T-cell (primary cell): ENCODE measurements around the gene IFITM1. TPM values are rescaled to one million over a fixed set of nuclear protein-coding genes. Genes with fewer than 3 reads are reported as not detected.
A peak's percentile ranks its signal among the peaks of the same experiment; 100 is the strongest.

ENCODE experiments used
- ATAC-seq, 4 experiments: fragments of 200-7000 bp in 3 of 4; fragments of 150-1000 bp in 1 of 4; cut with Tn5 transposase; replicated peaks in 1 of 4; 1 replicate in 3 of 4; 2 replicates in 1 of 4; pipeline ENCODE4 v1.10.0; 2021; ENCODE audit warnings: moderate library complexity in 3 of 4, mild to moderate bottlenecking in 2 of 4, moderate number of reproducible peaks in 1 of 4
- CTCF ChIA-PET, 2 donors: fragments of 300-600 bp; sonication (Branson Sonifier 250); formaldehyde crosslinking; loops; one replicate each; lab custom pipeline; 2022; ENCODE audit warnings: antibody characterized with exemption in 2 of 2; lab: Charles Lee
- POLR2A ChIA-PET, 2 donors: fragments of 300-600 bp; sonication (Branson Sonifier 250); formaldehyde crosslinking; loops; one replicate each; lab custom pipeline; 2022; ENCODE audit warnings: antibody characterized with exemption in 2 of 2; lab: Charles Lee
- DNase-seq, 35 experiments: peaks; one replicate each; pipeline versions ENCODE4 v3.0.0 to v3.0.0-alpha.2; 2013 to 2023
- H3K27ac ChIP-seq: one replicate; pipeline ENCODE4 v1.5.1; 2013; ENCODE audit warnings: low read length
- H3K27me3 ChIP-seq, 2 experiments: replicated peaks in 1 of 2; 1 replicate in 1 of 2; 2 replicates in 1 of 2; pipeline versions ENCODE4 v1.6.1 to v1.7.0; 2013; ENCODE audit warnings: low read length in 1 of 2, mixed read lengths in 1 of 2; ENCODE audit not compliant: control insufficient read depth in 2 of 2, insufficient read depth in 2 of 2; ENCODE audit errors: extremely low read depth in 1 of 2
- H3K36me3 ChIP-seq, 2 donors: 1 replicate in 1 of 2; 2 replicates in 1 of 2; pipeline versions ENCODE4 v1.6.1 to v1.7.0; 2013; ENCODE audit warnings: low read length in 1 of 2; ENCODE audit not compliant: control insufficient read depth in 2 of 2, insufficient read depth in 1 of 2; ENCODE audit errors: extremely low read depth in 1 of 2
- H3K4me1 ChIP-seq, 2 experiments: 1 replicate in 1 of 2; 2 replicates in 1 of 2; pipeline versions ENCODE4 v1.6.1 to v1.7.0; 2013; ENCODE audit warnings: low read length in 2 of 2, mixed read lengths in 1 of 2; ENCODE audit not compliant: insufficient read depth in 2 of 2, control insufficient read depth in 1 of 2; ENCODE audit errors: extremely low read depth in 1 of 2
- H3K4me3 ChIP-seq, 2 donors: 1 replicate in 1 of 2; 2 replicates in 1 of 2; pipeline versions ENCODE4 v1.5.1 to v1.7.0; 2013; ENCODE audit warnings: mild to moderate bottlenecking in 2 of 2, low read length in 1 of 2, moderate library complexity in 1 of 2; ENCODE audit not compliant: control insufficient read depth in 1 of 2; ENCODE audit errors: extremely low read depth in 1 of 2
- H3K9me3 ChIP-seq: 2 replicates; pipeline ENCODE4 v1.7.0; 2013
- H3K27ac Mint-ChIP-seq, 2 donors: one replicate each; pipeline ENCODE4 v1.8.0; 2020 to 2021; ENCODE audit warnings: mild to moderate bottlenecking in 2 of 2, mixed read lengths in 2 of 2
- H3K27me3 Mint-ChIP-seq, 2 donors: one replicate each; pipeline ENCODE4 v1.8.0; 2021 to 2022; ENCODE audit warnings: mixed read lengths in 2 of 2
- H3K36me3 Mint-ChIP-seq: one replicate; pipeline ENCODE4 v1.8.0; 2021; ENCODE audit warnings: mixed read lengths
- H3K4me1 Mint-ChIP-seq, 3 donors: one replicate each; pipeline ENCODE4 v1.8.0; 2020 to 2022; ENCODE audit warnings: mixed read lengths in 3 of 3, mild to moderate bottlenecking in 1 of 3
- H3K4me3 Mint-ChIP-seq, 3 donors: one replicate each; pipeline ENCODE4 v1.8.0; 2020 to 2022; ENCODE audit warnings: mild to moderate bottlenecking in 3 of 3, mixed read lengths in 3 of 3, moderate library complexity in 3 of 3
- H3K9me3 Mint-ChIP-seq, 3 donors: one replicate each; pipeline ENCODE4 v1.8.0; 2020 to 2022; ENCODE audit warnings: mixed read lengths in 3 of 3
- WGBS: methylation state at CpG from one replicate; pipeline ENCODE4 v1.1.5; 2013; ENCODE audit warnings: missing lambda C conversion rate; ENCODE audit not compliant: insufficient coverage; 5-methylcytosine and 5-hydroxymethylcytosine counted together
- total RNA-seq, 35 experiments: library from RNA in 6 of 35; stranded (reverse) in 6 of 35; fragments of 120-200 nt in 1 of 35; gene quantifications; one replicate each; pipeline versions ENCODE4 v1.2.1 to v1.2.4 and lab custom pipeline; 2013 to 2026

The IFITM1 gene
- total RNA-seq, 5 donors from 2014 or later (not counting 1 experiment from before 2014, with no cell fraction given) = 201 to 427 (median 243) TPM

DNA sequence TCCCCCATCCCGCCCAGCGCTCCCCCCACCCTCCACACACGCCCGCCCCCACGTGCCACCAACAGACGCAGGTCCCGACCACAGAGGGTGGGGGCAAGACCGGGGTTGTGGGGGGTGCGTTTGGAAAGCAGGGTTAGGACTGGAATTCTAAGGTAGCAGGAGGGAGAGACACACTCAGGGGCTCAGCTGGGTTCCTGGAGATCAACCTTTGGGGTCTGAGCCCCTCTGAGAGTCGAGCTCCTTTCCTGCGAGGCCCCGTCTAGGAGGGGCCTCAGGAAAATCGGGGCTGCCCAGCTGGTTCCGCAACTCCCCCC lies 24.5 kb upstream of the IFITM1 start:
- H3K4me1 Mint-ChIP-seq = peaks cover 27 to 49% (median 33%) of the 10 kb centered on the region in 3 donors
- H3K9me3 Mint-ChIP-seq = no peaks in the 10 kb centered on the region
- DNase-seq (peak in 23 of 35 experiments; percentile 32 to 68 (median 54)), ATAC-seq (peak; percentile 8 to 33 (median 11))
- no peaks in the 10 kb centered on the region for H3K27me3 Mint-ChIP-seq
- peaks cover 8 to 14% of the 10 kb centered on the region in 2 donors for H3K36me3 ChIP-seq
- no peaks in the 10 kb centered on the region for H3K9me3 ChIP-seq
- H3K27ac ChIP-seq = peak overlapping the region; percentile 55
- peak overlapping the region; percentile 68 to 86 (median 77) for H3K4me3 Mint-ChIP-seq
- 45% methylated on average over 6 of the region's 14 CpGs for WGBS
- CTCF ChIA-PET = interaction anchor here in 1 of 2 donors (0.6 to 3.9 kb wide), 3 partner anchors 39 to 118 kb away, joined by 3 to 17 read pairs (median 3); partner anchors contain the start of gene PSMD13
- H3K27me3 ChIP-seq = peaks cover 0 to 26% of the 10 kb centered on the region in 2 experiments
- H3K36me3 Mint-ChIP-seq = peaks cover 2% of the 10 kb centered on the region
- peaks cover 14 to 62% of the 10 kb centered on the region in 2 experiments for H3K4me1 ChIP-seq
- POLR2A ChIA-PET = interaction anchor here in 1 of 2 donors (0.9 kb wide), 1 partner anchor 21 kb away, joined by 3 read pairs; no protein-coding TSS in a partner anchor
- H3K27ac Mint-ChIP-seq = peak overlapping the region; percentile 67 to 84
- peak overlapping the region; percentile 35 to 57 for H3K4me3 ChIP-seq

DNA sequence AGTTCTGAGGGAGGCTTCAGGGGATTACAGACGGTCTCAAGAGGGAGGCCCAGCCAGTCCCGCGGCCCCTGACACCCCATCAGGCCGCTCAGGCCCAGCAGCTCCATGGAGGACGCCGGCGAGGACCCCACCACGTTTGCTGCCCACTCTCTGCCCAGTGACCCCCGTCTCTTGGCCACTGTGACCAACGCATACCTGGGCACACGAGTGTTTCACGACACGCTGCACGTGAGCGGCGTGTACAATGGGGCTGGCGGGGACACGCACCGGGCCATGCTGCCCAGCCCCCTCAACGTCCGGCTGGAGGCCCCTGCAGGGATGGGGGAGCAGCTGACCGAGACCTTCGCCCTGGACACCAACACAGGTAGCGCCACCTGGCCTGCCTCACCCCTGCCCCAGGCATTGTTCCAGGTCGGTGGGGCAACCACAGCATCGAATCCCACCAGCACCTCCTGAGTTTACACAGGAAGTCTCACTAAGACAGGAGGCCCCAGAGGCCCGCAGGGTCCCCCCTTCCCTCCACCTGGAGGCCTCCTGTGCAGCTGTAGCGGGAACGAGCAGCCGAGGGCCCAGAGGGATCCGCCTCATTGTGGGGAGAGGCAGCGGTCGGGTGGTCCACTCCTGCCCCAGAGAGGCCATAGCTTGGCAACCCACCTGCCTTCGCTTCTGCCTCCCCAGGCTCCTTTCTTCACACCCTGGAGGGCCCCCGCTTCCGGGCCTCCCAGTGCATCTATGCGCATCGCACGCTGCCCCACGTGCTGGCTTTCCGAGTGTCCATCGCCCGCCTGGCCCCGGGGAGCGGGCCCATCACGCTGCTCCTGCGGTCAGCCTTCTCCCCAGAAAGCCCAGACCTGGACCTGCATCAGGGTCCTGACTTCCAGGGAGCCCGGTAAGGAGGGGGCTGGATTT lies 23.9 kb upstream of the IFITM1 start:
- ChIA-PET CTCF (interaction anchor here (0.5 to 3.9 kb wide), 3 partner anchors 11 to 117 kb away, joined by 3 to 17 read pairs (median 4); no protein-coding TSS in a partner anchor), POLR2A (interaction anchor here in 1 of 2 donors (0.5 kb wide), 1 partner anchor 18 kb away, joined by 5 read pairs; the partner anchor contains the start of gene IFITM2)
- H3K9me3 ChIP-seq = no peaks in the 10 kb centered on the region
- DNase-seq = peak in 7 of 35 experiments; percentile 9 to 52 (median 48)
- peak overlapping the region; percentile 68 to 86 (median 77) for H3K4me3 Mint-ChIP-seq
- WGBS = 84% methylated on average over 48 of the region's 48 CpGs
- H3K4me1 Mint-ChIP-seq = peaks cover 27 to 48% (median 33%) of the 10 kb centered on the region in 3 donors
- peak in 3 of 4 experiments; percentile 15 to 25 (median 15) for ATAC-seq
- H3K36me3 ChIP-seq = peaks cover 8 to 14% of the 10 kb centered on the region in 2 donors
- H3K27ac Mint-ChIP-seq = peak overlapping the region; percentile 83 to 84
- peak overlapping the region; percentile 55 for H3K27ac ChIP-seq
- H3K4me1 ChIP-seq = peaks cover 14 to 62% of the 10 kb centered on the region in 2 experiments
- peaks cover 0 to 23% of the 10 kb centered on the region in 2 experiments for H3K27me3 ChIP-seq
- H3K9me3 Mint-ChIP-seq = no peaks in the 10 kb centered on the region
- H3K4me3 ChIP-seq = peak overlapping the region; percentile 35 to 57
- no peaks in the 10 kb centered on the region for H3K27me3 Mint-ChIP-seq
- H3K36me3 Mint-ChIP-seq = peaks cover 2% of the 10 kb centered on the region

DNA sequence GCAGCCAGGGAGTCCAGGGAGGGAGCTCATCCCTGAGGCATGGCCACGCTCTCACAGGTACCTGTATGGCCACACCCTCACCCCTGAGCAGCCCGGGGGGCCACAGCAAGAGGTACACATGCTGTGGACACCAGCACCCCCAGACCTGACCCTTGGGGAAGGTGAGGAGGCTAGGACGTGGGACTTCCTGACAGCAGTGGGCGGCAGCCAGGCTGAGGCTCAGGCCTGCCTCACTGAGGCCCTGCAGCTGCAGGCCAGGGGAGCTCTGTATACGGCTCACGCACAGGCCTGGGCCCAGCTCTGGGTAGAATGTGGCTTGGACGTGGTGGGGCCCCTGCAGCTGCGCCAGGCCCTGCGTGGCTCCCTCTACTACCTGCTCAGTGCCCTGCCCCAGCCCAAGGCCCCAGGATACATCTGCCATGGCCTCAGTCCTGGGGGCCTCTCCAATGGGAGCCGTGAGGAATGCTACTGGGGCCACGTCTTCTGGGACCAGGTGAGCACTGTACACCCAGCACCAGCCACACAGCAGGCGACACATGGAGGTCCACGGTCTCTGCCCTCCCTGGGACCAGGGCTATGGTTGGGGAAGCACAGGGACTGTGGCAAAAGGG lies 23.1 kb upstream of the IFITM1 start:
- H3K4me1 Mint-ChIP-seq = peaks cover 27 to 42% (median 32%) of the 10 kb centered on the region in 3 donors
- H3K4me3 ChIP-seq = no peak overlapping the region
- no peak for ATAC-seq
- ChIA-PET POLR2A (no interaction called here), CTCF (interaction anchor here (0.5 to 3.9 kb wide), 2 partner anchors 10 to 40 kb away, joined by 4 to 17 read pairs; no protein-coding TSS in a partner anchor)
- no peaks in the 10 kb centered on the region for H3K9me3 Mint-ChIP-seq
- WGBS = 77% methylated on average over 8 of the region's 13 CpGs
- H3K27ac ChIP-seq = no peak overlapping the region
- peak in 4 of 35 experiments; percentile 2 to 22 (median 3) for DNase-seq
- peak overlapping the region; percentile 35 to 86 (median 46) for H3K4me3 Mint-ChIP-seq
- no peaks in the 10 kb centered on the region for H3K9me3 ChIP-seq
- no peaks in the 10 kb centered on the region for H3K27me3 Mint-ChIP-seq
- H3K27ac Mint-ChIP-seq = peak overlapping the region; percentile 79 to 83
- peaks cover 0 to 15% of the 10 kb centered on the region in 2 experiments for H3K27me3 ChIP-seq
- peaks cover 8 to 14% of the 10 kb centered on the region in 2 donors for H3K36me3 ChIP-seq
- peaks cover 2% of the 10 kb centered on the region for H3K36me3 Mint-ChIP-seq
- H3K4me1 ChIP-seq = peaks cover 14 to 58% of the 10 kb centered on the region in 2 experiments

DNA sequence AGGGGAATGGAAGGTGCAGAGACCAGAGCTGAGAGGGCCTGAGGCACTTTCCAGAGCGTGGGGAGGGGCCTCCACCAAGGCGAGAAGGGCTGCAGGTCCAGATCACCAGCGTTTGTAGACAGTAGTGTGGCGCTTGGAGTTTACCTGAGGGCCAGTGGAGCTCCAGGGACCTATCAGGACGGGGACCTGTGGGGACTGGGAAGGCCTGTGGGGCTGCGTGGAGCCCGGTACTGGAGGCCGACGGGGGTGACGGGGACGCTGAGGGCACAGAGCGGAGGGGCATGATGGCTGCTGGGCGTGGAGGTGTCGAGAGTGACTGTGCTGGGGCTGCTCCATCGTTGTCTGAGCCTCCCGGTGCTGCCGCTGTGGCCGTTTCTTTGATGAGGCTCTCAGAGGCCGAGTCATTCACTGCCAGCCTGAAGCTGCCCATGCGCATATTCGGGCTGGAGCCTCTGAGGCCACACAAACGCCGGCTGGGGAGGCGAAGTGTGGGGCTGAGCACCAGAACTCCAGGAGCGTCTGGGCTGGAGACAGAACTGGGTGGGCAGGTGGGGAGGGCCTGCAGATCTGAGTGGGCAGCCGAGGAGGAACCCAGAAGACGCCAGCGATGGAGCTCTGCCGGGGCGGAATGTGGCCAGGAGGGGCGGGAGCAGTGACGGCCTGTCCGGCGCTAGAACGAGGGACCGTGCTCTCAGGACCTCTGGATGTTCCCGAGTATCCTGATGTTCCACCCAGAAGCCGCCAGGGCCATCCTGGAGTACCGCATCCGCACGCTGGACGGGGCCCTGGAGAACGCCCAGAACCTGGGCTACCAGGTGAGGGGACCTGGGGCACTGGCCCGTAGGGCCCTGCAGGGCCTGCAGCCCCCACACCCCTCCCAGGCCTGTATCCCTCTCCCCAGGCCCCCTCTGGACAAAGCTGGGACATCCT lies 22.3 kb upstream of the IFITM1 start:
- ChIA-PET POLR2A (no interaction called here), CTCF (no interaction called here)
- Histone ChIP-seq H3K27ac (no peak overlapping the region), H3K36me3 (peaks cover 9 to 14% of the 10 kb centered on the region in 2 donors), H3K4me1 (peaks cover 9 to 53% of the 10 kb centered on the region in 2 experiments), H3K27me3 (peaks cover 0 to 11% of the 10 kb centered on the region in 2 experiments), H3K4me3 (no peak overlapping the region), H3K9me3 (no peaks in the 10 kb centered on the region)
- WGBS = 95% methylated on average over 33 of the region's 44 CpGs
- Mint-ChIP-seq H3K9me3 (no peaks in the 10 kb centered on the region), H3K27me3 (no peaks in the 10 kb centered on the region), H3K36me3 (peaks cover 2% of the 10 kb centered on the region), H3K4me3 (peak overlapping the region; percentile 21 to 86 (median 35)), H3K27ac (peak overlapping the region; percentile 54 to 79), H3K4me1 (peaks cover 25 to 34% (median 26%) of the 10 kb centered on the region in 3 donors)
- ATAC-seq (no peak), DNase-seq (peak in 2 of 35 experiments; percentile 3 to 23)

- H3K4me1 ChIP-seq = peaks cover 9 to 53% of the 10 kb centered on the region in 2 experiments
- no peak overlapping the region for H3K4me3 Mint-ChIP-seq
- peak overlapping the region in 1 of 2 donors; percentile 55 for H3K27ac Mint-ChIP-seq
- H3K9me3 Mint-ChIP-seq = no peaks in the 10 kb centered on the region
- peak in 1 of 35 experiments; percentile 23 for DNase-seq
- WGBS = 89% methylated on average over 24 of the region's 29 CpGs
- peaks cover 11 to 14% of the 10 kb centered on the region in 2 donors for H3K36me3 ChIP-seq
- no peak overlapping the region for H3K27ac ChIP-seq
- peaks cover 0 to 8% of the 10 kb centered on the region in 2 experiments for H3K27me3 ChIP-seq
- CTCF ChIA-PET = no interaction called here
- H3K4me1 Mint-ChIP-seq = peaks cover 22 to 31% (median 26%) of the 10 kb centered on the region in 3 donors
- peaks cover 2% of the 10 kb centered on the region for H3K36me3 Mint-ChIP-seq
- ATAC-seq = no peak
- POLR2A ChIA-PET = no interaction called here
- H3K27me3 Mint-ChIP-seq = no peaks in the 10 kb centered on the region
- no peaks in the 10 kb centered on the region for H3K9me3 ChIP-seq
- H3K4me3 ChIP-seq = no peak overlapping the region
Observed at GRCh38 chr11:292211-293121, 21.4 kb upstream of the IFITM1 start.
